Lung (tissue), 12 donors: ENCODE measurements around the gene ADGRD1. TPM values are rescaled to one million over a fixed set of nuclear protein-coding genes. Genes with fewer than 3 reads are reported as not detected.
A peak's percentile ranks its signal among the peaks of the same experiment; 100 is the strongest.
"Not testable (repeated sequence)": the region's sequence is repeated elsewhere in the genome, so short reads cannot be mapped to it uniquely, and the experiment has no call there.

Experiments
- ATAC-seq: fragments of 200-7000 bp; cut with Tn5 transposase; one replicate; pipeline ENCODE4 v1.9.1; 2020; ENCODE audit warnings: moderate number of reproducible peaks; ENCODE audit not compliant: insufficient read depth, low FRiP score
- DNase-seq, 3 donors: peaks; one replicate each; pipeline ENCODE4 v3.0.0-alpha.2; 2013 to 2017
- H3K27ac ChIP-seq, 2 donors: one replicate each; pipeline ENCODE4 v1.5.1; 2013; ENCODE audit warnings: mild to moderate bottlenecking in 2 of 2, moderate library complexity in 2 of 2, control low read depth in 1 of 2, inconsistent platforms in 1 of 2, low read depth in 1 of 2, low read length in 1 of 2
- H3K27me3 ChIP-seq, 3 donors: one replicate each; pipeline ENCODE4 v1.5.1; 2013; ENCODE audit warnings: low read length in 2 of 3; ENCODE audit not compliant: control insufficient read depth in 3 of 3, insufficient read depth in 3 of 3
- H3K36me3 ChIP-seq, 4 donors: one replicate each; pipeline ENCODE4 v1.5.1; 2013; ENCODE audit warnings: low read length in 4 of 4, mild to moderate bottlenecking in 1 of 4, moderate library complexity in 1 of 4; ENCODE audit not compliant: control insufficient read depth in 4 of 4, insufficient read depth in 4 of 4
- H3K4me1 ChIP-seq, 5 donors: one replicate each; pipeline ENCODE4 v1.5.1; 2013; ENCODE audit warnings: low read length in 5 of 5, mild to moderate bottlenecking in 2 of 5, moderate library complexity in 1 of 5; ENCODE audit not compliant: control insufficient read depth in 5 of 5, insufficient read depth in 5 of 5
- H3K4me3 ChIP-seq: one replicate; pipeline ENCODE4 v1.5.1; 2013; ENCODE audit warnings: mild to moderate bottlenecking, control low read depth, moderate library complexity
- H3K9ac ChIP-seq, 2 donors: one replicate each; pipeline ENCODE4 v1.5.1; 2013; ENCODE audit warnings: low read length in 2 of 2, control low read depth in 1 of 2; ENCODE audit not compliant: insufficient read depth in 1 of 2
- H3K9me3 ChIP-seq, 4 donors: one replicate each; pipeline ENCODE4 v1.5.1; 2013; ENCODE audit warnings: low read length in 3 of 4, mild to moderate bottlenecking in 1 of 4, moderate library complexity in 1 of 4; ENCODE audit not compliant: control insufficient read depth in 4 of 4, insufficient read depth in 3 of 4
- CTCF ChIP-seq: IDR thresholded peaks from 2 replicates; pipeline ENCODE4 v1.5.1; 2012; ENCODE audit warnings: mild to moderate bottlenecking; ENCODE audit errors: control extremely low read depth, extremely low read depth
- WGBS, 2 donors: extraction: QIAGEN DNeasy Blood & Tissue Kit; methylation state at CpG; one replicate each; pipeline ENCODE4 v1.1.7; 2013; 5-methylcytosine and 5-hydroxymethylcytosine counted together
- polyA plus RNA-seq, 2 donors: library from polyadenylated mRNA; stranded (reverse); fragments of 200-250 nt; gene quantifications; one replicate each; pipeline ENCODE4 v1.2.1, GENCODE V29; 2013
- total RNA-seq, 2 donors: library from RNA; depleted of rRNA in 1 of 2; stranded (reverse); fragments of >200 nt in 1 of 2; gene quantifications; one replicate each; pipeline ENCODE4 v1.2.1, GENCODE V29; 2014 to 2021
- donor health status: control.
- donor health status: control.
- donor health status: Bipolar disorder and iron deficiency.
- donor health status: healthy.
- donor health status: DM: yes; HTN: yes; CAD: no.

ADGRD1 gene
- total and polyA plus RNA-seq, 4 donors, result 23.5 to 85.6 (median 46.7) TPM

GRCh38 chr12:130994821-130995375 lies 41.2 kb downstream of the ADGRD1 start:
- DNase-seq (no peak), ATAC-seq (no peak)
- peaks cover under 1 to 4% (median 3%) of the 10 kb centered on the region in 4 donors for H3K36me3 ChIP-seq
- no peak overlapping the region for H3K9ac ChIP-seq
- peaks cover 0 to under 1% (median 0%) of the 10 kb centered on the region in 4 donors for H3K9me3 ChIP-seq
- 80 to 89% methylated on average over 12 of the region's 12 CpGs for WGBS, 2 donors
- H3K27ac ChIP-seq, result peak overlapping the region in 1 of 2 donors; percentile 23
- no peak for TF ChIP-seq CTCF
- H3K4me1 ChIP-seq, result peaks cover 0 to 10% (median 0%) of the 10 kb centered on the region in 5 donors
- no peaks in the 10 kb centered on the region for H3K27me3 ChIP-seq
- no peak overlapping the region for H3K4me3 ChIP-seq

DNA sequence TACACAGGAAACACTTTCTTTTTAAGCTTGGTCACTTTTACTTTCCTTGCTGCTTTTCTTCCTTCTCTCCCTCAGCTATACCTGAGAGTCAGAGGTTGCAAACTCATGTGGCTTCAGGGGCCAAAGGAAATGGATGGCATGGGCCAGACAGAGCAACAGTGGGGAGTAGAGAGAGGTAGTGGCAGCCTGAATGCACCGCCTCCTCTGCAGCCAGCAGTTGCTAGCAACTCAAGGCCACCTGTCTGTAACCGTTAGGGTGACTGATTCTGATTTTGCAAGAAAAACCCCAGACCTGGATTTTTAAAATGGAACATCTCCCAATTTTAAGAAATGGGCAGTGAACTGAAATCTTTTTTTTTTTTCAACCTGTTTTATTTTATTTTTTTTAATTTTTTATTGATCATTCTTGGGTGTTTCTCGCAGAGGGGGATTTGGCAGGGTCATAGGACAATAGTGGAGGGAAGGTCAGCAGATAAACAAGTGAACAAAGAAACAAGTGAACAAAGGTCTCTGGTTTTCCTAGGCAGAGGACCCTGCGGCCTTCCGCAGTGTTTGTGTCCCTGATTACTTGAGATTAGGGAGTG lies 41.8 kb downstream of the ADGRD1 start:
- H3K9ac ChIP-seq, H3K4me1 ChIP-seq, H3K27me3 ChIP-seq, H3K9me3 ChIP-seq, H3K36me3 ChIP-seq, ATAC-seq, H3K4me3 ChIP-seq, DNase-seq: not testable (repeated sequence)
- 77 to 83% methylated on average over 3 to 5 of the region's 5 CpGs for WGBS, 2 donors
- peak overlapping the region in 1 of 2 donors; percentile 23 for H3K27ac ChIP-seq

DNA sequence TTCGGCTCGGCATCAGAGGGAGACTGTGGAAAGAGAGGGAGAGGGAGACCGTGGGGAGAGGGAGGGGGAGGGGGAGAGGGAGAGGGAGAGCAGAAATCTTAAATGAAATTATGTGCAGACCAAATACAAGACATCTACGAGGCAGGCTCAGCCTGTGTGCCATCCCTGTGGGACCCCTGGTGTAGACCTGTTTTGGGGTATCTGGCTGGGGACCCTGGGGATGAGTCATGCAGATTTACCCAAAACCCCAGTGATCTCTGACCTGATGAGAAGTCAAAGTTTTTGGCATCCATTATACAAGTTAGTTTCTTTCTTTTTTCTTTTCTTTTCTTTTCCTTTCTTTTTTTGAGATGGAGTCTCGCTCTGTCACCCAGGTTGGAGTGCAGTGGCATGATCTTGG lies 44.4 kb downstream of the ADGRD1 start:
- DNase-seq (no peak), ATAC-seq (no peak)
- no peak overlapping the region for H3K27ac ChIP-seq
- no peak overlapping the region for H3K4me3 ChIP-seq
- TF ChIP-seq CTCF, result no peak
- H3K4me1 ChIP-seq, result peaks cover 0 to 2% (median 0%) of the 10 kb centered on the region in 5 donors
- no peak overlapping the region for H3K9ac ChIP-seq
- H3K36me3 ChIP-seq, result peaks cover 0 to 3% (median under 1%) of the 10 kb centered on the region in 4 donors
- H3K9me3 ChIP-seq, result no peaks in the 10 kb centered on the region
- H3K27me3 ChIP-seq, result no peaks in the 10 kb centered on the region
- WGBS, 2 donors, result 90 to 95% methylated on average over 5 of the region's 5 CpGs

- ATAC-seq (no peak), DNase-seq (no peak)
- Histone ChIP-seq H3K36me3 (peaks cover 0 to 6% (median 1%) of the 10 kb centered on the region in 4 donors), H3K9me3 (no peaks in the 10 kb centered on the region), H3K4me3 (no peak overlapping the region), H3K9ac (no peak overlapping the region), H3K4me1 (peaks cover 0 to 2% (median 0%) of the 10 kb centered on the region in 5 donors), H3K27ac (no peak overlapping the region), H3K27me3 (no peaks in the 10 kb centered on the region)
- 89 to 92% methylated on average over 16 of the region's 16 CpGs for WGBS, 2 donors
- TF ChIP-seq CTCF, result no peak
Observed at GRCh38 chr12:131000000-131000486, 46.3 kb downstream of the ADGRD1 start.
